CD14-positive monocyte (primary cell): ENCODE results near the gene AMBRA1. TPM values are rescaled to one million over a fixed set of nuclear protein-coding genes. Genes with fewer than 3 reads are reported as not detected.

Experiments
- DNase-seq, 3 donors: peaks; one replicate each; pipeline ENCODE4 v3.0.0-alpha.2; 2011 to 2022
- H2AFZ ChIP-seq: 2 replicates; pipeline ENCODE4 v1.6.0; 2012; ENCODE audit warnings: mild to moderate bottlenecking, low read depth, low read length, inconsistent platforms; ENCODE audit not compliant: insufficient read depth, poor library complexity, severe bottlenecking
- H3K27ac ChIP-seq, 2 donors: 1 replicate in 1 of 2; 2 replicates in 1 of 2; pipeline ENCODE4 v1.5.1; 2012 to 2013; ENCODE audit warnings: low read length in 2 of 2, control low read depth in 1 of 2, inconsistent platforms in 1 of 2, low read depth in 1 of 2, mild to moderate bottlenecking in 1 of 2
- H3K27me3 ChIP-seq, 2 donors: one replicate each; pipeline versions ENCODE4 v1.6.0 to v1.6.1; 2011 to 2013; ENCODE audit warnings: low read length in 2 of 2; ENCODE audit not compliant: control insufficient read depth in 2 of 2, insufficient read depth in 2 of 2
- H3K36me3 ChIP-seq, 2 donors: replicated peaks in 1 of 2; 1 replicate in 1 of 2; 2 replicates in 1 of 2; pipeline versions ENCODE4 v1.5.1 to v1.6.1; 2012 to 2013; ENCODE audit warnings: low read length in 2 of 2, control low read depth in 1 of 2, inconsistent platforms in 1 of 2, mild to moderate bottlenecking in 1 of 2; ENCODE audit not compliant: insufficient read depth in 2 of 2, control insufficient read depth in 1 of 2
- H3K4me1 ChIP-seq, 2 donors: 1 replicate in 1 of 2; 2 replicates in 1 of 2; pipeline versions ENCODE4 v1.5.1 to v1.6.1; 2012 to 2013; ENCODE audit warnings: low read length in 2 of 2, control low read depth in 1 of 2, inconsistent platforms in 1 of 2, mild to moderate bottlenecking in 1 of 2, moderate library complexity in 1 of 2; ENCODE audit not compliant: insufficient read depth in 2 of 2, control insufficient read depth in 1 of 2
- H3K4me2 ChIP-seq: replicated peaks from 2 replicates; pipeline ENCODE3; 2012; ENCODE audit warnings: low read length, moderate library complexity, mild to moderate bottlenecking; ENCODE audit not compliant: poor library complexity, severe bottlenecking; ENCODE audit errors: extremely low read depth
- H3K4me3 ChIP-seq, 3 experiments: fragments of 200-600 bp in 1 of 3; sonication (generic) in 1 of 3; replicated peaks in 1 of 3; 1 replicate in 2 of 3; 2 replicates in 1 of 3; pipeline ENCODE4 v1.5.1; 2011 to 2013; ENCODE audit warnings: low read length in 3 of 3, mild to moderate bottlenecking in 3 of 3, control low read depth in 2 of 3, low read depth in 2 of 3, inconsistent platforms in 1 of 3, moderate library complexity in 1 of 3
- H3K79me2 ChIP-seq: 2 replicates; pipeline ENCODE4 v1.6.0; 2012; ENCODE audit warnings: mild to moderate bottlenecking, control low read depth, inconsistent platforms, low read length, moderate library complexity; ENCODE audit not compliant: insufficient read depth
- H3K9ac ChIP-seq: 2 replicates; pipeline ENCODE4 v1.6.0; 2017; ENCODE audit warnings: low read length, mild to moderate bottlenecking; ENCODE audit not compliant: insufficient read depth, poor library complexity, severe bottlenecking
- H3K9me3 ChIP-seq, 2 donors: replicated peaks in 1 of 2; 1 replicate in 1 of 2; 2 replicates in 1 of 2; pipeline versions ENCODE4 v1.5.1 to v1.6.1; 2012 to 2013; ENCODE audit warnings: low read length in 2 of 2, control low read depth in 1 of 2; ENCODE audit not compliant: control insufficient read depth in 1 of 2, insufficient read depth in 1 of 2
- H4K20me1 ChIP-seq: 2 replicates; pipeline ENCODE4 v1.6.0; 2012; ENCODE audit warnings: mild to moderate bottlenecking, low read length, control low read depth, moderate library complexity; ENCODE audit not compliant: insufficient read depth
- H3K27ac Mint-ChIP-seq, 7 donors: one replicate each; pipeline ENCODE4 v1.8.0; 2020; ENCODE audit warnings: mild to moderate bottlenecking in 7 of 7, mixed read lengths in 7 of 7, moderate library complexity in 6 of 7, inconsistent platforms in 2 of 7
- H3K27me3 Mint-ChIP-seq, 3 donors: one replicate each; pipeline ENCODE4 v1.8.0; 2021 to 2022; ENCODE audit warnings: low read depth in 3 of 3, mild to moderate bottlenecking in 3 of 3, mixed read lengths in 3 of 3, moderate library complexity in 3 of 3, inconsistent platforms in 1 of 3
- H3K36me3 Mint-ChIP-seq, 2 donors: one replicate each; pipeline ENCODE4 v1.8.0; 2020; ENCODE audit warnings: mixed read lengths in 2 of 2, inconsistent platforms in 1 of 2, mild to moderate bottlenecking in 1 of 2
- H3K4me1 Mint-ChIP-seq: one replicate; pipeline ENCODE4 v1.8.0; 2020; ENCODE audit warnings: mild to moderate bottlenecking, mixed read lengths
- H3K4me3 Mint-ChIP-seq, 2 donors: one replicate each; pipeline ENCODE4 v1.8.0; 2020; ENCODE audit warnings: mild to moderate bottlenecking in 2 of 2, mixed read lengths in 2 of 2, moderate library complexity in 1 of 2
- H3K9me3 Mint-ChIP-seq, 7 donors: one replicate each; pipeline ENCODE4 v1.8.0; 2020 to 2022; ENCODE audit warnings: mixed read lengths in 7 of 7, mild to moderate bottlenecking in 6 of 7, moderate library complexity in 6 of 7, inconsistent platforms in 2 of 7
- WGBS: methylation state at CpG from one replicate; pipeline ENCODE4 v1.1.5; 2013; ENCODE audit warnings: missing lambda C conversion rate; ENCODE audit not compliant: insufficient coverage; 5-methylcytosine and 5-hydroxymethylcytosine counted together
- intact Hi-C, 2 donors: fragments of 100-400 bp; cut with micrococcal nuclease; formaldehyde crosslinking; loops; one replicate each; pipeline versions ENCODE4 v1.15.0 to v1.15.1; 2023
- polyA plus RNA-seq, 3 donors: library from polyadenylated mRNA; depleted of rRNA in 1 of 3; unstranded in 2 of 3; stranded (reverse) in 1 of 3; fragments of 300-500 nt in 2 of 3; fragments of >200 nt in 1 of 3; fragmentation: Illumina TruSeq in 2 of 3; gene quantifications; 1 replicate in 2 of 3; 2 replicates in 1 of 3; pipeline ENCODE4 v1.2.3, GENCODE V29; 2012 to 2021
- TF ChIP-seq, protein P1 (sequence below): fragments of 200-600 bp; IDR thresholded peaks from one replicate; pipeline ENCODE4 v1.8.0; 2022; ENCODE audit warnings: antibody characterized with exemption, mild to moderate bottlenecking

AMBRA1 gene
- polyA plus RNA-seq, 3 donors, result 2.1 to 6.1 (median 3.8) TPM

DNA sequence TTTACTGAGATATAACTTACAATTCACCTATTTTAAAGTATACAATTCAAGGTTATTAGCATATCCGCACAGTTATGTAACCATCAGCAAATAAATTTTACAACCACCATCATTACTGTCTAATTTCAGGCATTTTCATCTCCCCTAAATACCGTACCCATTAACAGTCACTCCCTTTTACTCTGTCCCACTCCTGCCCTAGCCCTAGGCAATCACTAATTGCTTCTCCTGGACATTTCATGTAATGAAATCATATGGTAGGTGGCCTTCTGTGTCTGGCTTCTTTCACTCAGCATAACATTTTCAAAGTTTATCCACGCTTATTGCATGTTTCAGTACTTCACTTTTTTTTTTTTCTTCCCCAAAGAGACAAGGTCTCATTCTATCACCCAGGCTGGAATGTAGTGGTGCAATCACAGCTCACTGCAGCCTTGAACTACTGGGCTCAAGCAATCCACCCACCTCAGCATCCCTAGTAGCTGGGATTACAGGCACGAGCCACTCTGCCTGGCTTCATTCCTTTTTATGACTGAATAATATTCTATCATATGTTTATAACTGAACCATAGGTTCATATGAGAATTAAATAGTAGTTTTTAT, 140.8 kb downstream of the AMBRA1 start:
- Mint-ChIP-seq H3K27me3 (no peaks in the 10 kb centered on the region), H3K9me3 (no peaks in the 10 kb centered on the region), H3K27ac (no peak overlapping the region), H3K36me3 (peaks cover 9 to 12% of the 10 kb centered on the region in 2 donors), H3K4me3 (no peak overlapping the region), H3K4me1 (peaks cover 16% of the 10 kb centered on the region)
- TF ChIP-seq, protein P1, sequence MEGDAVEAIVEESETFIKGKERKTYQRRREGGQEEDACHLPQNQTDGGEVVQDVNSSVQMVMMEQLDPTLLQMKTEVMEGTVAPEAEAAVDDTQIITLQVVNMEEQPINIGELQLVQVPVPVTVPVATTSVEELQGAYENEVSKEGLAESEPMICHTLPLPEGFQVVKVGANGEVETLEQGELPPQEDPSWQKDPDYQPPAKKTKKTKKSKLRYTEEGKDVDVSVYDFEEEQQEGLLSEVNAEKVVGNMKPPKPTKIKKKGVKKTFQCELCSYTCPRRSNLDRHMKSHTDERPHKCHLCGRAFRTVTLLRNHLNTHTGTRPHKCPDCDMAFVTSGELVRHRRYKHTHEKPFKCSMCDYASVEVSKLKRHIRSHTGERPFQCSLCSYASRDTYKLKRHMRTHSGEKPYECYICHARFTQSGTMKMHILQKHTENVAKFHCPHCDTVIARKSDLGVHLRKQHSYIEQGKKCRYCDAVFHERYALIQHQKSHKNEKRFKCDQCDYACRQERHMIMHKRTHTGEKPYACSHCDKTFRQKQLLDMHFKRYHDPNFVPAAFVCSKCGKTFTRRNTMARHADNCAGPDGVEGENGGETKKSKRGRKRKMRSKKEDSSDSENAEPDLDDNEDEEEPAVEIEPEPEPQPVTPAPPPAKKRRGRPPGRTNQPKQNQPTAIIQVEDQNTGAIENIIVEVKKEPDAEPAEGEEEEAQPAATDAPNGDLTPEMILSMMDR, result no peak
- H3K4me3 ChIP-seq, result no peak overlapping the region
- H3K4me1 ChIP-seq, result no peaks in the 10 kb centered on the region
- no peak overlapping the region for H3K4me2 ChIP-seq
- no peak overlapping the region for H3K9ac ChIP-seq
- no peak overlapping the region for H3K27ac ChIP-seq
- no peaks in the 10 kb centered on the region for H3K79me2 ChIP-seq
- no peaks in the 10 kb centered on the region for H3K27me3 ChIP-seq
- peaks cover 42% of the 10 kb centered on the region for H4K20me1 ChIP-seq
- H3K9me3 ChIP-seq, result no peaks in the 10 kb centered on the region
- no peak overlapping the region for H2AFZ ChIP-seq
- intact Hi-C loops, result no loop called here
- 100% methylated on average over 1 of the region's 4 CpGs for WGBS
- peaks cover 0 to 3% of the 10 kb centered on the region in 2 donors for H3K36me3 ChIP-seq
- no peak for DNase-seq

DNA sequence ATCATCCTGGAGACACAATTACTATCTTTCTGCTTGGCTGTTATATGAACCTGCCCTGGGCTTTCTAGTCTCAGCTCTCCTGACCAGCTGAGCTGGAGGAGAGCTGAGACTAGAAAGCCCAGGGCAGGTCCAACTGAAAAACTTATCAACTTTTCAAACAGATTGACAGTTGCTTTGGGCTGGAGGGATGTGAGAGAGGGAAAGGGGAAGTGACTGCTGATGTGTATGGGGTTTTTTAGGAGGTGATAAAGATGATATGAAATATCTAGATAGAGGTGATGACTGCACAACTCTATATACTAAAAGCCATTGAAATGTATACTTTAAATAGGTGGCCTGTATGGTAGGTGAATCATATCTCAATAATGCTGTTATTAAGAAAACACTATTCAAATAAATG, 142.1 kb downstream of the AMBRA1 start:
- TF ChIP-seq, protein P1, result no peak
- no peak for DNase-seq
- H3K4me2 ChIP-seq, result no peak overlapping the region
- H3K27me3 Mint-ChIP-seq, result no peaks in the 10 kb centered on the region
- H3K4me1 Mint-ChIP-seq, result peaks cover 8% of the 10 kb centered on the region
- H3K27me3 ChIP-seq, result no peaks in the 10 kb centered on the region
- H3K4me1 ChIP-seq, result no peaks in the 10 kb centered on the region
- H3K4me3 ChIP-seq, result no peak overlapping the region
- peaks cover 0 to 3% of the 10 kb centered on the region in 2 donors for H3K36me3 ChIP-seq
- no peak overlapping the region for H3K27ac ChIP-seq
- H3K79me2 ChIP-seq, result no peaks in the 10 kb centered on the region
- H3K36me3 Mint-ChIP-seq, result peaks cover 9 to 12% of the 10 kb centered on the region in 2 donors
- H3K4me3 Mint-ChIP-seq, result no peak overlapping the region
- peaks cover 45% of the 10 kb centered on the region for H4K20me1 ChIP-seq
- H3K9me3 Mint-ChIP-seq, result no peaks in the 10 kb centered on the region
- H3K27ac Mint-ChIP-seq, result no peak overlapping the region
- H2AFZ ChIP-seq, result no peak overlapping the region
- H3K9ac ChIP-seq, result no peak overlapping the region
- intact Hi-C loops, result no loop called here
- no peaks in the 10 kb centered on the region for H3K9me3 ChIP-seq
